Measurements from ENCODE around the gene TRAF7.
"Not testable (repeated sequence)": the region's sequence is repeated elsewhere in the genome, so short reads cannot be mapped to it uniquely, and the experiment has no call there.

TRAF7 gene

DNA sequence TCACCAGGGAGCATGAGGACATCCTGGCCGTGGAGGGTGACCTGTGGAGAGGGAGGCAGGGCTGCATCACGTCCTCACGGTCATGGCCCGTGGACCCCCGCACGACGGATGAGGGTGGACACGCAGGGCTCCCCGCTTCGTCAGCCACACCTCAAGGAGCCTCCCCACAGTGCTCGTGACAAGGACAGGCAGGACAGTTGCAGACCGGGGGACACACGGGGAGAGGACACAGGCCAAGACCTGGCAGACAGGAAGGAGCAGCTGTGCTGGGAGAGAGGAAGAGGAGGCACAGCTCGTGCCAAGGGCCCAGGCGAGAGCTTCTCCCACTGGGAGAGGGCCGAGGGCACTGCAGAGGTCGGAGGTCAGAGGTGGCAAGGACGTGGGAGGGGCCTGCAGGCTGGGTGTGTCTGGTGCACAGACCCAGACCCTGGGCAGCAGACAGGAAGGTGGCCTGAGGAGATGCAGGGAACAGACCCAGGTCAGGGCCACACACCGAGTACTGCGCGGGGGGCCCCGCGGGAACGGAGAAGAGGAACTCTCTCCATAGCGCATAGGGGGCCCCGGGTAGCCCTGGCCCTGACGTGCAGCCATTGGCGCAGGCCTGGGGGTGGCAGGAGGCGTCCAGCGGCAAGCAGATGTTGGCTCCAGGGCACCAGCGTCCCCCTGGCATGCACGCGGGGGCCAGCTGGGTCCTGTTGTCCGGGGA is 40.5 kb upstream of the TRAF7 start:
- H3K36me3 ChIP-seq (ENCODE audit: control insufficient read depth, insufficient read depth, low read length); DNase-seq (ENCODE audit: extremely low read depth, insufficient read length); H3K27me3 ChIP-seq (replicated peaks; ENCODE audit: control insufficient read depth, insufficient read depth, low read length); H3K4me3 ChIP-seq (replicated peaks; ENCODE audit: low read depth, low read length): not testable (repeated sequence)

DNA sequence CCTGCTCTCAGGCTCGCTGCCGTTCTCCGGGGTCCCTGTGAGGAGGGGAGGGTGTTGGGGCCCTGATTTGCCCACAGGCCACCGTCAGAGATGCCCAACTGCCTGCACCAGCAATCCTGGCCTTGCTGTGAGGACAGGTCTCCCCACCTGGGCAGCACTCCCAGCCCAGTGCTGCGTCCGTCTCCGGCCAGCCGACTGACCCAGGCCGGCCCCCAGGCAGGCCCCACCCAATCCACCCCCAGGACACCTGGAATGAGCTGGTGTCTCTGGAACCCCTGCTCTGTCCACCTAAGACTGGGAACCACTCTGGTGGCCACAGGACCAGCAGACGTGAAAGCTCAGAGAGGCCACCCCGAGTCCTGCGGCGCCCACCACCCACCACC is 40.0 kb upstream of the TRAF7 start:
- Histone ChIP-seq H3K4me3 (replicated peaks; ENCODE audit: low read depth, low read length) (no peak overlapping the region), H3K27me3 (replicated peaks; ENCODE audit: control insufficient read depth, insufficient read depth, low read length) (no peaks in the 10 kb centered on the region), H3K36me3 (ENCODE audit: control insufficient read depth, insufficient read depth, low read length) (no peaks in the 10 kb centered on the region; the same call in none of the 2 replicates)
- no peak for DNase-seq (ENCODE audit: extremely low read depth, insufficient read length)
- TF ChIP-seq, protein P1, sequence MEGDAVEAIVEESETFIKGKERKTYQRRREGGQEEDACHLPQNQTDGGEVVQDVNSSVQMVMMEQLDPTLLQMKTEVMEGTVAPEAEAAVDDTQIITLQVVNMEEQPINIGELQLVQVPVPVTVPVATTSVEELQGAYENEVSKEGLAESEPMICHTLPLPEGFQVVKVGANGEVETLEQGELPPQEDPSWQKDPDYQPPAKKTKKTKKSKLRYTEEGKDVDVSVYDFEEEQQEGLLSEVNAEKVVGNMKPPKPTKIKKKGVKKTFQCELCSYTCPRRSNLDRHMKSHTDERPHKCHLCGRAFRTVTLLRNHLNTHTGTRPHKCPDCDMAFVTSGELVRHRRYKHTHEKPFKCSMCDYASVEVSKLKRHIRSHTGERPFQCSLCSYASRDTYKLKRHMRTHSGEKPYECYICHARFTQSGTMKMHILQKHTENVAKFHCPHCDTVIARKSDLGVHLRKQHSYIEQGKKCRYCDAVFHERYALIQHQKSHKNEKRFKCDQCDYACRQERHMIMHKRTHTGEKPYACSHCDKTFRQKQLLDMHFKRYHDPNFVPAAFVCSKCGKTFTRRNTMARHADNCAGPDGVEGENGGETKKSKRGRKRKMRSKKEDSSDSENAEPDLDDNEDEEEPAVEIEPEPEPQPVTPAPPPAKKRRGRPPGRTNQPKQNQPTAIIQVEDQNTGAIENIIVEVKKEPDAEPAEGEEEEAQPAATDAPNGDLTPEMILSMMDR (IDR thresholded peaks at IDR 0.05; ENCODE audit: insufficient read depth, low read length, poor library complexity, severe bottlenecking): no peak

DNA sequence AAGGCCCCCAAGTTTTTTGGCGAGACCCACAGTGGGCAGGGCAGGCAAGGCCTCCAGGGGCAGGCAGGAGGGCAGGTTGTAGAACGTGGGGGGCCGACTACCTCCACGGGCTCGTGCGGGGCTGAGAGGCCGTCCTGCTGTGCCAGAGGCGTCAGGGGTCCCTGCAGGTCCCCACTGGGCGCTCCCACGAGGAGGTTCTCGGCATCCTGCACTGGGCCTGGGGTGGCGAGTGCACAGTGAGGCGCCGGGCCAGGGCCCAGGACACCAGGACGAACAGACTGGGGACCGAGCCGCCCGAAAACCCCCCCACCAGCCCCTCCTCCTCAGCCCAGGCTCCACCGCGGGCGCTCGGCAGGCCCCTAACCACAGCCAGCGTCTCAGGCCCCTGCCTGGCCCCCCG is 39.2 kb upstream of the TRAF7 start:
- not testable (repeated sequence) for H3K4me3 ChIP-seq (replicated peaks; ENCODE audit: low read depth, low read length); H3K36me3 ChIP-seq (ENCODE audit: control insufficient read depth, insufficient read depth, low read length); H3K27me3 ChIP-seq (replicated peaks; ENCODE audit: control insufficient read depth, insufficient read depth, low read length); DNase-seq (ENCODE audit: extremely low read depth, insufficient read length)

- H3K27me3 ChIP-seq (replicated peaks; ENCODE audit: control insufficient read depth, insufficient read depth, low read length); DNase-seq (ENCODE audit: extremely low read depth, insufficient read length); H3K36me3 ChIP-seq (ENCODE audit: control insufficient read depth, insufficient read depth, low read length); H3K4me3 ChIP-seq (replicated peaks; ENCODE audit: low read depth, low read length): not testable (repeated sequence)
Measured at GRCh38 chr16:2117341-2117740, 38.2 kb upstream of the TRAF7 start.

DNA sequence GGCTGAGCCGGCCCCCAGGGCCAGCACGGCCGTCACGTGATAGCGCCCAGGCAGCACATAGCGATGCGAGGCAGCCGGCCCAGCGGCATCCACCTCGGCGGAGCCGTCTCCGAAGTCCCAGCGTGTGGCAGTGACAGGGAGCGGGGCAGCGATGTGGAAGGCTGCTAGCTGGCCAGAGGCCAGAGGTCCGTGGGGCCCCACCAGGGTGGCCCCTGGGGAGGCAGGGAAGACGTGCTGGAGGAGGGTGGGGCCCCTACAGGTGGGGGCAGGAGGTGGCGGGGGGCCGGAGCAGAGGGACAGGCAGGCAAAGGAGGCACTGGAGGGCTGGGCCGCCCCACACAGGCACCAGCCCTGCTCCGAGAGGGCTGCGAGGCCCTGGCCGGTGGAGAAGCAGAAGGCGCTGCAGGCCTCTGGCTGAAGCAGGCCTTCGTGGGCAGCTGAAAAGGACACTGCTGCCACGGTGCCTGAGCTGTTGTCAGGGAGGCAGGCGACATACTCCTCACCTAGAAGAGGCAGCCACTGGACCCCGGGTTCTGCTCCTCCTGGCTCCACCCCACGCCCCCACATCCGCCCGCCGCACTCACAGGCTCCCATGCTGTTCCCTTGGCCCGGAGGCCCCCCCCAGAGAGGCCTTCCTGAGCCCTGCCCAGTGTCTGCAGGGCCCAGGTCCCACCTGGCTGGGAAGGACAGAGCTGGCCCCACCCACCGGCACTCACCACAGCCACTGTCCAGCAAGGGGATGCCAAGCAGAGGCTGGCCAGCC is 37.4 kb upstream of the TRAF7 start:
- H3K4me3 ChIP-seq (replicated peaks; ENCODE audit: low read depth, low read length); DNase-seq (ENCODE audit: extremely low read depth, insufficient read length); H3K27me3 ChIP-seq (replicated peaks; ENCODE audit: control insufficient read depth, insufficient read depth, low read length); H3K36me3 ChIP-seq (ENCODE audit: control insufficient read depth, insufficient read depth, low read length): not testable (repeated sequence)

DNA sequence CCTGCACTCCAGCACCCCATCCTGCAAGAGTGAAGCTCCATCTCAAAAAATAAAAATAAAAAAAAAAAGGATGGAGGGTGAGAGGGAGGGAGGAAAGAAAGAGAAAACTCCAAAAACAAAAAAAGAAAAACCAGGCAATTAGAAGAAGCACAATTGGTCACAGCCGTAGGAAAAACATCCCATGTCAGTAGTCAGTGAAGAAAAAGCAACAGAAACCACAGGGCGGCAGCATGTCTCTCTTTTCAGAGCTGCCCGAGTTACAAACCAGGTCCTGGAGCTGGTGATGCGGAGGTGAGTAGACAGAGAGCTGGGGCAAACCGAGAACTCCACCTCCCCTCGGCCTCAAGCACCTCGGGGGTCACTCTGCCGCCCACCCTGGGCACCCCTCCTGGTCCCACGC is 34.3 kb upstream of the TRAF7 start:
- not testable (repeated sequence) for H3K4me3 ChIP-seq (replicated peaks; ENCODE audit: low read depth, low read length); H3K36me3 ChIP-seq (ENCODE audit: control insufficient read depth, insufficient read depth, low read length); H3K27me3 ChIP-seq (replicated peaks; ENCODE audit: control insufficient read depth, insufficient read depth, low read length); DNase-seq (ENCODE audit: extremely low read depth, insufficient read length)
- TF ChIP-seq, protein P1 (IDR thresholded peaks at IDR 0.05; ENCODE audit: insufficient read depth, low read length, poor library complexity, severe bottlenecking): peak; percentile 27

- Histone ChIP-seq H3K4me3 (replicated peaks; ENCODE audit: low read depth, low read length) (no peak overlapping the region), H3K36me3 (ENCODE audit: control insufficient read depth, insufficient read depth, low read length) (no peaks in the 10 kb centered on the region), H3K27me3 (replicated peaks; ENCODE audit: control insufficient read depth, insufficient read depth, low read length) (no peaks in the 10 kb centered on the region)
- TF ChIP-seq, protein P1 (IDR thresholded peaks at IDR 0.05; ENCODE audit: insufficient read depth, low read length, poor library complexity, severe bottlenecking): no peak
- DNase-seq (ENCODE audit: extremely low read depth, insufficient read length): no peak
Measured at GRCh38 chr16:2121853-2122252, 33.7 kb upstream of the TRAF7 start.
